Neural crest cell (in vitro differentiated cells): Measurements from ENCODE around the gene MOV10L1. TPM values are rescaled to one million over a fixed set of nuclear protein-coding genes. Genes with fewer than 3 reads are reported as not detected.

Experiments
- DNase-seq: peaks from one replicate; pipeline ENCODE4 v3.0.0; 2021; ENCODE audit warnings: low read depth, mixed read lengths, low spot score
- H3K27ac Mint-ChIP-seq: one replicate; pipeline ENCODE4 v1.8.0; 2021; ENCODE audit warnings: mild to moderate bottlenecking, mixed read lengths; ENCODE audit not compliant: unreplicated experiment
- H3K27me3 Mint-ChIP-seq: 2 replicates; pipeline ENCODE4 v1.8.0; 2021; ENCODE audit warnings: low read depth, mild to moderate bottlenecking, mixed read lengths
- H3K36me3 Mint-ChIP-seq: 2 replicates; pipeline ENCODE4 v1.8.0; 2021; ENCODE audit warnings: low read depth, mild to moderate bottlenecking, mixed read lengths
- H3K4me1 Mint-ChIP-seq: 2 replicates; pipeline ENCODE4 v1.8.0; 2021; ENCODE audit warnings: mixed read lengths
- H3K4me3 Mint-ChIP-seq: one replicate; pipeline ENCODE4 v1.8.0; 2021; ENCODE audit warnings: mild to moderate bottlenecking, mixed read lengths
- H3K9me3 Mint-ChIP-seq: 2 replicates; pipeline ENCODE4 v1.8.0; 2021; ENCODE audit warnings: mixed read lengths
- total RNA-seq: library from RNA; stranded (reverse); gene quantifications from 2 replicates; pipeline ENCODE4 v1.2.1, GENCODE V29; 2021
- TF ChIP-seq, protein P1 (sequence below): fragments of 200-600 bp; sonication (generic); conservative IDR thresholded peaks from 2 replicates; pipeline ENCODE4 v1.5.0; 2021; ENCODE audit warnings: antibody characterized with exemption, mild to moderate bottlenecking

The MOV10L1 gene
- total RNA-seq, 1 donor from 2014 or later, result not detected

DNA sequence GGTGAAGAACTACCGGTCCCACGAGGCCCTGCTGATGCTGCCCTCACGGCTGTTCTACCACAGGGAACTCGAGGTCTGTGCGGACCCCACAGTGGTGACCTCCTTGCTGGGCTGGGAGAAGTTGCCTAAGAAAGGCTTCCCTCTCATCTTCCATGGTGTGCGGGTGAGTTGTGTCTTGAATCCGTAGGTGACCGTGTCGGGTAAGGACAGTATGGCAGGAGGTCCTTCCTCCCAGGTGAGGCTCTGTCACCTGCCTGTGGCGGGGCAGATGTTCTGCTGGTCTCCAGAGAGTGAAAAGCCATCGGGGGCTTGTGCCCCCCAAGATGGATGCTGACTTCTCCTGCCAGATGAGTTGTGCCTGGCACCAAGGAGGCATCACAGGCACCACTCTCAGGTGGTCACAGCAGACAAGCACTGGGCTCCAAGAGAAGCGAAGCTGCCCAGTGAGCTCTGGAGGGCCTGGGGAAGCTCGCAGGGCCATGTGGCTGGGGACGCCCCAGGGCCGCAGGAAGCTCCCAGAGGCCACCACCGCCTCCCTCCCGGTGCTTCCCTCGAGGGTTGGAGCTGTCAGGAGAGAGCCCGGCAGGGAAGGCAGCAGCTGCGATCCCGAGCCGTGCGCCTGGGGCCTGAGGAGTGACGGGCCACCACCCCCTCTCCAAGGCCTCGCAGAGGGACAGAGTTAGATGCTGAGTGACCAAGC, 63.4 kb downstream of the MOV10L1 start:
- no peaks in the 10 kb centered on the region for H3K4me1 Mint-ChIP-seq
- no peaks in the 10 kb centered on the region for H3K9me3 Mint-ChIP-seq
- H3K4me3 Mint-ChIP-seq, result no peak overlapping the region
- H3K27ac Mint-ChIP-seq, result no peak overlapping the region
- peaks cover 13% of the 10 kb centered on the region for H3K27me3 Mint-ChIP-seq
- H3K36me3 Mint-ChIP-seq, result no peaks in the 10 kb centered on the region
- TF ChIP-seq, protein P1, sequence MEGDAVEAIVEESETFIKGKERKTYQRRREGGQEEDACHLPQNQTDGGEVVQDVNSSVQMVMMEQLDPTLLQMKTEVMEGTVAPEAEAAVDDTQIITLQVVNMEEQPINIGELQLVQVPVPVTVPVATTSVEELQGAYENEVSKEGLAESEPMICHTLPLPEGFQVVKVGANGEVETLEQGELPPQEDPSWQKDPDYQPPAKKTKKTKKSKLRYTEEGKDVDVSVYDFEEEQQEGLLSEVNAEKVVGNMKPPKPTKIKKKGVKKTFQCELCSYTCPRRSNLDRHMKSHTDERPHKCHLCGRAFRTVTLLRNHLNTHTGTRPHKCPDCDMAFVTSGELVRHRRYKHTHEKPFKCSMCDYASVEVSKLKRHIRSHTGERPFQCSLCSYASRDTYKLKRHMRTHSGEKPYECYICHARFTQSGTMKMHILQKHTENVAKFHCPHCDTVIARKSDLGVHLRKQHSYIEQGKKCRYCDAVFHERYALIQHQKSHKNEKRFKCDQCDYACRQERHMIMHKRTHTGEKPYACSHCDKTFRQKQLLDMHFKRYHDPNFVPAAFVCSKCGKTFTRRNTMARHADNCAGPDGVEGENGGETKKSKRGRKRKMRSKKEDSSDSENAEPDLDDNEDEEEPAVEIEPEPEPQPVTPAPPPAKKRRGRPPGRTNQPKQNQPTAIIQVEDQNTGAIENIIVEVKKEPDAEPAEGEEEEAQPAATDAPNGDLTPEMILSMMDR, result no peak
- no peak for DNase-seq

DNA sequence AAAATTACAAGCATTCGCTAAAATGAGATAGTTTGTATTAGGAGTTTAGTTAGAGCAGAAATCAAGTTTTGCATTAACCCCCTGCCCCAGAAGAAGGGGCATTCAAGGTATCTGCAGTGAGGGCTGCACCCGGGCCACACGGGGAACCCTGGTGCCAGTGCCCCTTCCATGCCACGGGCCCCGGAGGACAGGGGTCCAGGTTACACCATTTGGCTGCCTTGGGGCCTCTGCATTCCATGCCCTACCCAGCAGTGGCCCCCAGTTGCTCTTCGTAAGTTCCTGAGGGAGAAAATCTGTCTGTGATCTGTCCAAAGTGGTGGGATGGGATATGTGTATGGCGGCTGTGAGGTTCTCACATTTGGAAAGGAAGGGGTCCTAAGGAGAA, 63.9 kb downstream of the MOV10L1 start:
- no peak overlapping the region for H3K27ac Mint-ChIP-seq
- peaks cover 16% of the 10 kb centered on the region for H3K27me3 Mint-ChIP-seq

DNA sequence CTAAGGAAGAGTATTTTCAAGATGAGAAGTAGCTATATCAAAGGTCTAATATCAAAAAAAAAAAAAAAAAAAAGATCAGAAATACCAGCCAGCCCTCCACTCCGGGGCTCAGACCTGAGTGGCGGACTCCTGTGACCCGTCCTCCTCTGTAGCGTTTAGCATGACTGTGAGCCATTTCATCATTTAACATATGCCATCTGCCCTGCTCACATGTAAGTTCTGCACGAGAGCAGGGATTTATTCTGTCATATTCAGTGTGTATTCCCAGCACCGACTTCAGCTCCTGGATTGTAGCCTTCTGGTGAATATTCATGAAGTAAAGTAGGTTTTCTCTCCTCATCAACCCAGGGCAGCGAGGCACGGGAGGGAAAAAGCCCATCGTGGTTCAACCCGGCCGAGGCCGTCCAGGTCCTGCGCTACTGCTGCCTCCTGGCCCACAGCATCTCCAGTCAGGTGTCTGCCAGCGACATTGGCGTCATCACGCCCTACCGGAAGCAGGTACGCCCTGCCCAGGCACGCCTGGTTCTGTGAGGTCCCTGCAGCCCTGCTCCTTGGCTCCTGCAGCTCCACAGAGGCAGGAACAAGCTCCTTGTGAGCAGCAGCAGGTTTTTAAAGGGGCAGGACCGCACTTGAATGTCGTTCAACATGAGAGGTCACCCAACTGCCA, 68.0 kb downstream of the MOV10L1 start:
- no peaks in the 10 kb centered on the region for H3K4me1 Mint-ChIP-seq
- H3K4me3 Mint-ChIP-seq, result no peak overlapping the region
- DNase-seq, result no peak
- no peak overlapping the region for H3K27ac Mint-ChIP-seq
- H3K9me3 Mint-ChIP-seq, result no peaks in the 10 kb centered on the region
- TF ChIP-seq, protein P1, result no peak
- H3K36me3 Mint-ChIP-seq, result no peaks in the 10 kb centered on the region
- H3K27me3 Mint-ChIP-seq, result peaks cover 27% of the 10 kb centered on the region

More for the DNA sequence above, 63.9 kb downstream of the MOV10L1 start:
- DNase-seq, result no peak
- no peaks in the 10 kb centered on the region for H3K36me3 Mint-ChIP-seq
- H3K9me3 Mint-ChIP-seq, result no peaks in the 10 kb centered on the region
- H3K4me1 Mint-ChIP-seq, result no peaks in the 10 kb centered on the region
- no peak overlapping the region for H3K4me3 Mint-ChIP-seq
- TF ChIP-seq, protein P1, result no peak

DNA sequence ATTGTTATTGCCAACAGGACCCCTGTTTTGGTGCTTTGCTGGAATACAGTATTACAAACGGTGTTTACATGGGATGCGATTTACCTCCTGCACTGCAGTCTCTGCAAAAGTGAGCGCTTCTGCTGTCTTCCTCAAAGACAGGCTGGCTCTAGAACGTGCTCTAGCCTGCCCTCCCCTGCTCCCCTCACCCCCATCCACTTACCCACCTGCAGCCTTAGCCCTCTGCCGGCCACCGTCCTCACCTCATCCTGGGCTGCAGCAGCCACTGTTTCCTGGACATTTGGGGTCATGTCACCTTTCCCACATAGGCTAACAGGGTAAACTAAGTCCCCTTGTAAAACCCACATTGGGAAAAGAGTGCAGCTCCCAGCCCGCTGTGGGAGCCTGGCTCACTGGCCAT, 71.1 kb downstream of the MOV10L1 start:
- no peak for DNase-seq
- Mint-ChIP-seq H3K36me3 (no peaks in the 10 kb centered on the region), H3K9me3 (no peaks in the 10 kb centered on the region), H3K27me3 (peaks cover 36% of the 10 kb centered on the region), H3K27ac (peak overlapping the region; percentile 19), H3K4me3 (no peak overlapping the region), H3K4me1 (no peaks in the 10 kb centered on the region)
- TF ChIP-seq, protein P1, result no peak

DNA sequence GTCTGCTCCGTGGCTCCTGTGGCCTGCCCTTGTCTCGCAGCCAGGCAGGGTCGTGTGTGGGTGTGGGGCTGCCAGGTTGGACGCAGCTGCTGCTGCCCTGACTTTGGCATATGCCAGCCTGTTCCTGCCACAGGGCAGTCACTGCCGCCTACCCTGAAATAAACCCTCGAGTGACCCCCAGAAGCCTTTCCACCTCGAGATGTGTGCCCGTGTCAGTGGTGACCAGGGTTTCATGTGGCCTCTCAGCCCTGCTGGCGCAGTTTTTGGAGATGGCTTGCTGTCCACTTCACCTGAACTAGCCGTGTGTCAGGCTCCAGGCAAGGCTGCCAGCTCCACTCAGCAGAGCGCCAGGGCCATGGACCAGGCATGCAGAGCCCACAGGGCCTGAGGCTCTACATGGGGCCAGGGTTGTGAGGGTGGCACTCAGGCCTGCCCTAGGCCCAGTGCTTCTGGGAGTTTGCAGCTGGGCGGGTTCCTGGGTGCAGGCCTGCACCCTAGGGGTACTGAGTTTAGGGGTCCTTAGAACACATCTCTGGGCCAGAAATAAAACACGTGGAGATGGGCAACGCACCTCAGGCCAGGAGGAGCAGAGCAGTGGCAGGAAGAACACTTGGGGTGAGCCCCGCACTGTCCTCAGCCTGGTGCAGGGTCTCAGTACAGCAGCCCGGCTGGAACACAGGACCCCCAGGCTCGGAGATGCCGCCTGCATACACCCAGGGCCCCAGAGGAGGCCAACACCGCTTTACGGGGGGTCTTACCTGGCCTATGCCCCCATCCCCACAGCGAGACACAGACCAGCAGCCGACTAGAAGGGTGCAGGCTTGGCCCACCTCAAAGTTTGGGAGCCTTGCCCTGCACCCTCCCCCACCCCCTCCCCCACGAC, 71.9 kb downstream of the MOV10L1 start:
- Mint-ChIP-seq H3K4me3 (no peak overlapping the region), H3K27ac (no peak overlapping the region), H3K9me3 (no peaks in the 10 kb centered on the region), H3K27me3 (peaks cover 37% of the 10 kb centered on the region), H3K4me1 (no peaks in the 10 kb centered on the region), H3K36me3 (no peaks in the 10 kb centered on the region)
- no peak for DNase-seq
- TF ChIP-seq, protein P1, result no peak
